Liver (tissue), 9 donors: ENCODE measurements around the gene ACSF2. TPM values are rescaled to one million over a fixed set of nuclear protein-coding genes. Genes with fewer than 3 reads are reported as not detected.

ENCODE experiments used
- DNase-seq: peaks from one replicate; pipeline ENCODE4 v3.0.0-alpha.2; 2017; ENCODE audit warnings: low spot score
- H3K27ac ChIP-seq, 2 donors: one replicate each; pipeline ENCODE4 v1.7.0; 2013; ENCODE audit warnings: inconsistent platforms in 2 of 2, low read length in 2 of 2, control low read depth in 1 of 2, low read depth in 1 of 2, mild to moderate bottlenecking in 1 of 2
- H3K27me3 ChIP-seq, 4 donors: one replicate each; pipeline versions ENCODE4 v1.6.1 to v1.7.0; 2013; ENCODE audit warnings: low read length in 3 of 4, inconsistent platforms in 1 of 4, mild to moderate bottlenecking in 1 of 4, moderate library complexity in 1 of 4; ENCODE audit not compliant: control insufficient read depth in 4 of 4, insufficient read depth in 4 of 4
- H3K36me3 ChIP-seq, 4 donors: one replicate each; pipeline versions ENCODE4 v1.6.1 to v1.7.0; 2013; ENCODE audit warnings: low read length in 3 of 4, mild to moderate bottlenecking in 3 of 4, low read depth in 1 of 4, moderate library complexity in 1 of 4; ENCODE audit not compliant: control insufficient read depth in 4 of 4, insufficient read depth in 3 of 4
- H3K4me1 ChIP-seq, 4 donors: one replicate each; pipeline versions ENCODE4 v1.6.1 to v1.7.0; 2013; ENCODE audit warnings: low read length in 3 of 4, mild to moderate bottlenecking in 3 of 4, moderate library complexity in 1 of 4; ENCODE audit not compliant: control insufficient read depth in 4 of 4, insufficient read depth in 4 of 4
- H3K4me3 ChIP-seq, 3 donors: one replicate each; pipeline versions ENCODE4 v1.6.1 to v1.7.0; 2013; ENCODE audit warnings: low read length in 3 of 3, control low read depth in 1 of 3, low read depth in 1 of 3, mild to moderate bottlenecking in 1 of 3
- H3K9ac ChIP-seq, 2 donors: one replicate each; pipeline ENCODE4 v1.7.0; 2013; ENCODE audit warnings: low read length in 2 of 2, mild to moderate bottlenecking in 2 of 2, moderate library complexity in 2 of 2, control low read depth in 1 of 2, low read depth in 1 of 2
- H3K9me3 ChIP-seq, 4 donors: one replicate each; pipeline versions ENCODE4 v1.6.1 to v1.7.0; 2013; ENCODE audit warnings: low read length in 3 of 4; ENCODE audit not compliant: control insufficient read depth in 4 of 4
- EGR1 ChIP-seq, 2 donors: IDR thresholded peaks; 2 replicates each; pipeline ENCODE4 v1.6.1; 2016 to 2018; ENCODE audit warnings: antibody characterized with exemption in 2 of 2, low read depth in 2 of 2
- FOXA2 ChIP-seq: IDR thresholded peaks from 2 replicates; pipeline ENCODE4 v1.6.1; 2016; ENCODE audit warnings: antibody characterized with exemption
- GABPA ChIP-seq, 2 donors: IDR thresholded peaks in 1 of 2; conservative IDR thresholded peaks in 1 of 2; 2 replicates each; pipeline ENCODE4 v1.6.1; 2016; ENCODE audit warnings: antibody characterized with exemption in 2 of 2, mild to moderate bottlenecking in 1 of 2, moderate library complexity in 1 of 2
- HNF4A ChIP-seq, 2 donors: conservative IDR thresholded peaks; 2 replicates each; pipeline ENCODE4 v1.6.1; 2016; ENCODE audit warnings: antibody characterized with exemption in 2 of 2, mild to moderate bottlenecking in 2 of 2
- MAX ChIP-seq: IDR thresholded peaks from 2 replicates; pipeline ENCODE4 v1.6.1; 2016; ENCODE audit warnings: antibody characterized with exemption
- NR2F2 ChIP-seq: IDR thresholded peaks from 2 replicates; pipeline ENCODE4 v1.6.1; 2016; ENCODE audit warnings: antibody characterized with exemption
- RAD21 ChIP-seq, 2 donors: IDR thresholded peaks; 2 replicates each; pipeline ENCODE4 v1.6.1; 2016; ENCODE audit warnings: antibody characterized with exemption in 2 of 2, mild to moderate bottlenecking in 2 of 2
- RXRA ChIP-seq, 2 donors: IDR thresholded peaks; 2 replicates each; pipeline ENCODE4 v1.6.1; 2017 to 2018; ENCODE audit warnings: antibody characterized with exemption in 2 of 2, mild to moderate bottlenecking in 1 of 2
- WGBS: extraction: QIAGEN DNeasy Blood & Tissue Kit; methylation state at CpG from one replicate; pipeline ENCODE4 v1.1.7; 2013; 5-methylcytosine and 5-hydroxymethylcytosine counted together
- polyA plus RNA-seq, 2 donors: library from polyadenylated mRNA; stranded (reverse) in 1 of 2; unstranded in 1 of 2; fragments of 200-250 nt in 1 of 2; fragments of >200 nt in 1 of 2; fragmentation: Nextera tagmentation in 1 of 2; extraction: Ambion mirVana in 1 of 2; gene quantifications; one replicate each; pipeline versions ENCODE4 v1.2.1 to v1.2.3, GENCODE V29; 2013 to 2015
- total RNA-seq, 2 donors: library from RNA; depleted of rRNA; stranded (reverse); fragments of >200 nt; gene quantifications; one replicate each; pipeline ENCODE4 v1.2.3, GENCODE V29; 2014
- TF ChIP-seq, protein P1 (sequence below): IDR thresholded peaks from 2 replicates; pipeline ENCODE4 v1.6.1; 2016; ENCODE audit warnings: antibody characterized with exemption, mild to moderate bottlenecking
- donor health status: healthy.
- donor health status: healthy.
- donor health status: healthy.
- donor health status: healthy.
- donor health status: healthy.

Gene ACSF2
- total and polyA plus RNA-seq, 4 donors: 18.9 to 34.3 (median 21.1) TPM

GRCh38 chr17:50393700-50394099 is 32.3 kb upstream of the ACSF2 start (continued):
- no peak for TF ChIP-seq RXRA (IDR thresholded peaks at IDR 0.05)

DNA sequence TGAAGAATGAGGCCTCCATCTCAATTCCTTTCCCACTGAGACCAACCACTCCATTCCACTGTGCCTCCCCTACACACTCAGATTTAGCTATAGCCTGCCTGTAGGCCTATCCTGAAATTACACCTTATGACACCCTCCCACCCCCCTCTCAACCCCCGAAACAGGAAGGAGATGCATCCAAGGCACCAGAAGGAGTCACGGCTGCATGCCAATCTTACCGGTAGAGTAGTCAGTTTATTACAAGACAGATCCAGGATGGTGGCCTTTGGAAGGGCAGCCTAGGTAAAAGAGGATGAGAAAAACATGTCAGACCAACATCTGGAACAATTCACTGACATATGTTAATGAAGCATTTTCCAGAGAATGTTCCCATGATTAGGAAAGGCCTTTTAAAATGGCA is 31.3 kb upstream of the ACSF2 start:
- Histone ChIP-seq H3K9me3 (no peaks in the 10 kb centered on the region), H3K27ac (no peak overlapping the region), H3K4me1 (peaks cover 7 to 35% (median 25%) of the 10 kb centered on the region in 4 donors), H3K9ac (no peak overlapping the region), H3K27me3 (no peaks in the 10 kb centered on the region), H3K4me3 (no peak overlapping the region), H3K36me3 (peaks cover 14 to 49% (median 45%) of the 10 kb centered on the region in 4 donors)
- no peak for DNase-seq
- TF ChIP-seq FOXA2 (no peak), MAX (no peak), HNF4A (conservative IDR thresholded peaks at IDR 0.05) (no peak), GABPA (IDR thresholded peaks at IDR 0.05 in 1 of 2, conservative IDR thresholded peaks at IDR 0.05 in 1 of 2) (no peak), NR2F2 (no peak)
- TF ChIP-seq, protein P1, sequence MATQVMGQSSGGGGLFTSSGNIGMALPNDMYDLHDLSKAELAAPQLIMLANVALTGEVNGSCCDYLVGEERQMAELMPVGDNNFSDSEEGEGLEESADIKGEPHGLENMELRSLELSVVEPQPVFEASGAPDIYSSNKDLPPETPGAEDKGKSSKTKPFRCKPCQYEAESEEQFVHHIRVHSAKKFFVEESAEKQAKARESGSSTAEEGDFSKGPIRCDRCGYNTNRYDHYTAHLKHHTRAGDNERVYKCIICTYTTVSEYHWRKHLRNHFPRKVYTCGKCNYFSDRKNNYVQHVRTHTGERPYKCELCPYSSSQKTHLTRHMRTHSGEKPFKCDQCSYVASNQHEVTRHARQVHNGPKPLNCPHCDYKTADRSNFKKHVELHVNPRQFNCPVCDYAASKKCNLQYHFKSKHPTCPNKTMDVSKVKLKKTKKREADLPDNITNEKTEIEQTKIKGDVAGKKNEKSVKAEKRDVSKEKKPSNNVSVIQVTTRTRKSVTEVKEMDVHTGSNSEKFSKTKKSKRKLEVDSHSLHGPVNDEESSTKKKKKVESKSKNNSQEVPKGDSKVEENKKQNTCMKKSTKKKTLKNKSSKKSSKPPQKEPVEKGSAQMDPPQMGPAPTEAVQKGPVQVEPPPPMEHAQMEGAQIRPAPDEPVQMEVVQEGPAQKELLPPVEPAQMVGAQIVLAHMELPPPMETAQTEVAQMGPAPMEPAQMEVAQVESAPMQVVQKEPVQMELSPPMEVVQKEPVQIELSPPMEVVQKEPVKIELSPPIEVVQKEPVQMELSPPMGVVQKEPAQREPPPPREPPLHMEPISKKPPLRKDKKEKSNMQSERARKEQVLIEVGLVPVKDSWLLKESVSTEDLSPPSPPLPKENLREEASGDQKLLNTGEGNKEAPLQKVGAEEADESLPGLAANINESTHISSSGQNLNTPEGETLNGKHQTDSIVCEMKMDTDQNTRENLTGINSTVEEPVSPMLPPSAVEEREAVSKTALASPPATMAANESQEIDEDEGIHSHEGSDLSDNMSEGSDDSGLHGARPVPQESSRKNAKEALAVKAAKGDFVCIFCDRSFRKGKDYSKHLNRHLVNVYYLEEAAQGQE: no peak
- WGBS: 39% methylated on average over 3 of the region's 3 CpGs

DNA sequence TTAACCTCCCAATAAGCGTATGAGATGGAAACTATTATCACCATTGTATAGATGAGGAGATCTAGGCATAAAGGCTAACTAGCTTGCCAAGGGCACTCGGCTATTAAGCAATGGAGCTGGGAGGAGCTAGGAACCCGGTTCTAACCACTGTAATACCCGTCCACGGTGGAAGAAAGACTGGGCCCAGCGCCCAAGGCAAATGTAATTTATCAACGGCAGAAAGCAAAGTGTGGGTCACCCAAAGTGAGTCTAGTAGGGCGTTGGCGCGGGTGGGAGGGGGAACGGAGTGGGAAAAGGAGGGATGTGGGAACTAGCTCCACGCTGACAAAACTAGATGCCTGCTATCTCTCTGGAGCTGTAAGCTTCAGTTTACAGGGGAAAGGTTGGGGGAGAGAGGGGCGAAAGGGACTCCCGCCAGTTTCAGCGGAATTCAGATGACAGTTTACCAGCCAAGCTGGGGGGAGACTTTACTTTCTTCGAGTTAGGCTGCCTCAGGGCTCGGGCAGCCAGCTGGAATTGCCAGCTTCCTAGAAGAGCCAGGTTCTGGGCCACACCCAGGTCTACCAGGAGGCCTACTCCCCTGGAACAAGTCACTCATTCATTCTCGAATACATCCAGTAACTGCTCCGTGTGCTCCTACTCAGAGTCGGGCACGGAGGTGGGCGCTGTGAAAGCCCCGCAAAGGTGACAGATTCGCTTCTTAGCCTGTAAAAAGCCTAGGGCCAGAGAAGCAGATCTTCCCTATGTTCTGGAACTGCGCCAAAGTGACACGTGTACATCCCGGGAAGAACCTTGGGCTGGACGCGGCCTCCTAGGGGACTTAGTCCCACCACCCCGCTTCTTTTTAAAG is 29.5 kb upstream of the ACSF2 start:
- Histone ChIP-seq H3K4me1 (peaks cover 7 to 35% (median 25%) of the 10 kb centered on the region in 4 donors), H3K36me3 (peaks cover 12 to 35% (median 33%) of the 10 kb centered on the region in 4 donors), H3K4me3 (peak overlapping the region; percentile 86 to 93 (median 87)), H3K9ac (peak overlapping the region; percentile 86 to 90), H3K9me3 (no peaks in the 10 kb centered on the region), H3K27ac (peak overlapping the region; percentile 63 to 84), H3K27me3 (no peaks in the 10 kb centered on the region)
- TF ChIP-seq RAD21 (IDR thresholded peaks at IDR 0.05): peak in 1 of 2 donors; percentile 15
- peak; percentile 50 for TF ChIP-seq MAX
- TF ChIP-seq EGR1 (IDR thresholded peaks at IDR 0.05; ENCODE audit: low read depth in 2 of 2): no peak
- DNase-seq: peak; percentile 52
- 5% methylated on average over 30 of the region's 30 CpGs for WGBS
